A549 (cell line): Measurements from ENCODE around the gene ASNS.
A peak's percentile ranks its signal among the peaks of the same experiment; 100 is the strongest.

ENCODE experiments used
- CEBPB ChIP-seq, 2 experiments: fragments of >200 bp in 1 of 2; sonication (Bioruptor Twin) in 1 of 2; formaldehyde crosslinking in 1 of 2; IDR thresholded peaks; 2 replicates each; pipeline ENCODE4 v1.6.1; 2012 to 2016
- CTCF ChIP-seq: fragments of >200 bp; sonication (Bioruptor Twin); formaldehyde crosslinking; IDR thresholded peaks from 3 replicates; pipeline ENCODE4 v1.5.1; 2016
- EP300 ChIP-seq, 2 experiments: fragments of >200 bp; sonication (Bioruptor Twin); formaldehyde crosslinking; IDR thresholded peaks; 2 replicates in 1 of 2; 3 replicates in 1 of 2; pipeline ENCODE4 v1.6.1; 2016 to 2017
- MAFK ChIP-seq: fragments of 450-650 bp; IDR thresholded peaks from 2 replicates; pipeline ENCODE4 v1.6.1; 2014; ENCODE audit not compliant: partially characterized antibody
- NR3C1 ChIP-seq: fragments of >200 bp; sonication (Bioruptor Twin); formaldehyde crosslinking; IDR thresholded peaks from 3 replicates; pipeline ENCODE4 v1.6.1; 2017
- POLR2A ChIP-seq: IDR thresholded peaks from 2 replicates; pipeline ENCODE4 v1.6.1; 2012; ENCODE audit warnings: mild to moderate bottlenecking, low read length
- POLR2AphosphoS2 ChIP-seq: conservative IDR thresholded peaks from 2 replicates; pipeline ENCODE4 v1.6.1; 2012; ENCODE audit warnings: low read length, improper control_type of control experiment, inconsistent platforms
- SMC3 ChIP-seq: fragments of >200 bp; sonication (Bioruptor Twin); formaldehyde crosslinking; IDR thresholded peaks from 3 replicates; pipeline ENCODE4 v1.6.1; 2018; ENCODE audit warnings: inconsistent platforms
- ZFP36 ChIP-seq: fragments of 450-650 bp; IDR thresholded peaks from 2 replicates; pipeline ENCODE4 v1.6.1; 2014; ENCODE audit warnings: borderline replicate concordance; ENCODE audit not compliant: partially characterized antibody

- TF ChIP-seq POLR2A (no peak), CTCF (no peak), SMC3 (no peak), ZFP36 (no peak), POLR2AphosphoS2 (no peak), CEBPB (IDR thresholded peaks at IDR 0.05) (no peak), MAFK (peak; percentile 45), NR3C1 (no peak), EP300 (IDR thresholded peaks at IDR 0.05) (no peak)
These were observed 54.0 kb downstream of the ASNS start for GRCh38 chr7:97818066-97818663.
